Thyroid gland (tissue), 4 donors: Measurements from ENCODE around the gene IL26.

ENCODE experiments used
- CTCF ChIP-seq, 6 experiments: fragments of 200-600 bp in 3 of 6; fragments of 450-650 bp in 3 of 6; sonication (generic) in 3 of 6; IDR thresholded peaks; one replicate each; pipeline ENCODE4 v1.5.1; 2016 to 2019; ENCODE audit warnings: antibody characterized with exemption in 6 of 6, mild to moderate bottlenecking in 2 of 6, inconsistent platforms in 1 of 6, moderate library complexity in 1 of 6
- POLR2A ChIP-seq, 2 donors: fragments of 450-650 bp; IDR thresholded peaks; one replicate each; pipeline ENCODE4 v1.6.1; 2017; ENCODE audit warnings: antibody characterized with exemption in 2 of 2, mild to moderate bottlenecking in 2 of 2, moderate library complexity in 1 of 2

GRCh38 chr12:68223067-68223747 lies 2.4 kb downstream of the IL26 start:
- TF ChIP-seq CTCF (IDR thresholded peaks at IDR 0.05) (peak; percentile 32 to 91 (median 82)), POLR2A (IDR thresholded peaks at IDR 0.05) (no peak)
